PC-3 (cell line): Measurements from ENCODE around the gene RPS6KA6.

Experiments
- EZH2 ChIP-seq: fragments of 300-600 bp; sonication (generic); IDR thresholded peaks from one replicate; pipeline ENCODE4 v1.6.1; 2017; ENCODE audit warnings: antibody characterized with exemption, mild to moderate bottlenecking, low read length; ENCODE audit not compliant: unreplicated experiment
- TF ChIP-seq, protein P1 (sequence below): fragments of 300-600 bp; sonication (generic); conservative IDR thresholded peaks from 2 replicates; pipeline ENCODE4 v1.5.1; 2017; ENCODE audit warnings: antibody characterized with exemption, low read depth, mild to moderate bottlenecking, low read length

DNA sequence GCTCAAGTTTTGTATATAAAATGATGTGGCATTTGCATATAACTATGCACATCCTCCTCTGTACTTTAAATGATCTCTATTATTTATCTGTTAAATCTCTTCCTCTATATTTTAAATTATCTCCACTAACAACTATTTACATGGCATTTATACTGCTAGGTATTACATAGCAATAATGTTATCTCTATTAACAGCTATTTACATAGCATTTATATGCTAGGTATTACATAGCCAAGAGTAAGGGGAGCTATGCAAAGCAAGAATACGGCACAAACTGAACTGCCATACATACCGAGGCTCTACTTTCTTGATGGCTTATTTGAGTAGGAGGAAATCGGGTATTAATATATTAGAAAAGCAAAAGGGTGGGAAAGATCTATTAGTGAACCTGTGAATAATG, 12.7 kb downstream of the RPS6KA6 start:
- TF ChIP-seq, protein P1, sequence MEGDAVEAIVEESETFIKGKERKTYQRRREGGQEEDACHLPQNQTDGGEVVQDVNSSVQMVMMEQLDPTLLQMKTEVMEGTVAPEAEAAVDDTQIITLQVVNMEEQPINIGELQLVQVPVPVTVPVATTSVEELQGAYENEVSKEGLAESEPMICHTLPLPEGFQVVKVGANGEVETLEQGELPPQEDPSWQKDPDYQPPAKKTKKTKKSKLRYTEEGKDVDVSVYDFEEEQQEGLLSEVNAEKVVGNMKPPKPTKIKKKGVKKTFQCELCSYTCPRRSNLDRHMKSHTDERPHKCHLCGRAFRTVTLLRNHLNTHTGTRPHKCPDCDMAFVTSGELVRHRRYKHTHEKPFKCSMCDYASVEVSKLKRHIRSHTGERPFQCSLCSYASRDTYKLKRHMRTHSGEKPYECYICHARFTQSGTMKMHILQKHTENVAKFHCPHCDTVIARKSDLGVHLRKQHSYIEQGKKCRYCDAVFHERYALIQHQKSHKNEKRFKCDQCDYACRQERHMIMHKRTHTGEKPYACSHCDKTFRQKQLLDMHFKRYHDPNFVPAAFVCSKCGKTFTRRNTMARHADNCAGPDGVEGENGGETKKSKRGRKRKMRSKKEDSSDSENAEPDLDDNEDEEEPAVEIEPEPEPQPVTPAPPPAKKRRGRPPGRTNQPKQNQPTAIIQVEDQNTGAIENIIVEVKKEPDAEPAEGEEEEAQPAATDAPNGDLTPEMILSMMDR, result no peak
- no peak for TF ChIP-seq EZH2
